Esophagus muscularis mucosa (tissue), 4 donors: ENCODE data around the gene GRK3.
"Not testable (repeated sequence)": the region's sequence is repeated elsewhere in the genome, so short reads cannot be mapped to it uniquely, and the experiment has no call there.

Experiments
- CTCF ChIP-seq, 3 experiments: fragments of 200-600 bp in 2 of 3; fragments of 450-650 bp in 1 of 3; sonication (generic) in 2 of 3; IDR thresholded peaks; one replicate each; pipeline ENCODE4 v1.5.1; 2017 to 2019; ENCODE audit warnings: antibody characterized with exemption in 3 of 3, mild to moderate bottlenecking in 2 of 3, moderate library complexity in 1 of 3
- EP300 ChIP-seq: sonication (generic); formaldehyde crosslinking; IDR thresholded peaks from one replicate; pipeline ENCODE4 v1.6.1; 2017; ENCODE audit warnings: antibody characterized with exemption
- POLR2A ChIP-seq: fragments of 450-650 bp; IDR thresholded peaks from one replicate; pipeline ENCODE4 v1.6.1; 2017; ENCODE audit warnings: antibody characterized with exemption, moderate library complexity, mild to moderate bottlenecking, low read depth
- POLR2AphosphoS5 ChIP-seq, 2 donors: sonication (generic); formaldehyde crosslinking; IDR thresholded peaks; one replicate each; pipeline ENCODE4 v1.6.1; 2017; ENCODE audit warnings: antibody characterized with exemption in 2 of 2

- TF ChIP-seq CTCF (IDR thresholded peaks at IDR 0.05); POLR2AphosphoS5 (IDR thresholded peaks at IDR 0.05); POLR2A; EP300: not testable (repeated sequence)
Measured at GRCh38 chr22:25575674-25576392, 11.4 kb downstream of the GRK3 start.
